ENCODE data around the gene DNAJC5.

GRCh38 chr20:63876489-63877036 lies 18.4 kb upstream of the DNAJC5 start:
- no peak for TF ChIP-seq YY1 (IDR thresholded peaks at IDR 0.05; ENCODE audit: low read depth, low read length)
- TF ChIP-seq POLR2AphosphoS5 (IDR thresholded peaks at IDR 0.05; ENCODE audit: low read depth, low read length), result no peak
- no peak for TF ChIP-seq TBP (IDR thresholded peaks at IDR 0.05; ENCODE audit: low read depth, low read length)
- no peak for TF ChIP-seq NRF1 (IDR thresholded peaks at IDR 0.05; ENCODE audit: low read depth, low read length)
- no peak for TF ChIP-seq POLR2A (IDR thresholded peaks at IDR 0.05; ENCODE audit: control extremely low read depth in 1 of 2, low read depth in 2 of 2, low read length in 2 of 2)
- no peak for TF ChIP-seq CTCF (IDR thresholded peaks at IDR 0.05; ENCODE audit: control extremely low read depth in 1 of 3, insufficient read depth in 1 of 3, low read depth in 1 of 3, low read length in 3 of 3)
- no peak for TF ChIP-seq EZH2 (IDR thresholded peaks at IDR 0.05; ENCODE audit: low read depth, low read length, severe bottlenecking)
- TF ChIP-seq SUZ12 (IDR thresholded peaks at IDR 0.05; ENCODE audit: low read length), result no peak
- no peak for TF ChIP-seq PHF8 (conservative IDR thresholded peaks at IDR 0.05; ENCODE audit: low read depth, low read length)
- TF ChIP-seq EP300 (IDR thresholded peaks at IDR 0.05; ENCODE audit: borderline replicate concordance in 1 of 2, low read depth in 2 of 2, low read length in 2 of 2), result no peak
- no peak for TF ChIP-seq TAF1 (IDR thresholded peaks at IDR 0.05; ENCODE audit: low read depth, low read length)

Measured in H1 (cell line).